Epithelial cell of esophagus (primary cell): Measurements from ENCODE around the gene TNS3.

Experiments
- DNase-seq: peaks from one replicate; pipeline ENCODE4 v3.0.0; 2010; ENCODE audit warnings: low read depth
- H3K4me3 ChIP-seq: 2 replicates; pipeline ENCODE4 v1.5.1; 2011; ENCODE audit warnings: mild to moderate bottlenecking, low read length, control low read depth
- TF ChIP-seq, protein P1 (sequence below): IDR thresholded peaks from 2 replicates; pipeline ENCODE4 v1.5.1; 2011; ENCODE audit warnings: low read depth, mild to moderate bottlenecking, low read length, control low read depth, inconsistent platforms; ENCODE audit not compliant: insufficient read depth; ENCODE audit errors: missing control alignments

Gene TNS3

GRCh38 chr7:47254081-47254977 is 327.6 kb downstream of the TNS3 start:
- peak overlapping the region; percentile 49 for H3K4me3 ChIP-seq
- DNase-seq, result peak; percentile 51
- TF ChIP-seq, protein P1, sequence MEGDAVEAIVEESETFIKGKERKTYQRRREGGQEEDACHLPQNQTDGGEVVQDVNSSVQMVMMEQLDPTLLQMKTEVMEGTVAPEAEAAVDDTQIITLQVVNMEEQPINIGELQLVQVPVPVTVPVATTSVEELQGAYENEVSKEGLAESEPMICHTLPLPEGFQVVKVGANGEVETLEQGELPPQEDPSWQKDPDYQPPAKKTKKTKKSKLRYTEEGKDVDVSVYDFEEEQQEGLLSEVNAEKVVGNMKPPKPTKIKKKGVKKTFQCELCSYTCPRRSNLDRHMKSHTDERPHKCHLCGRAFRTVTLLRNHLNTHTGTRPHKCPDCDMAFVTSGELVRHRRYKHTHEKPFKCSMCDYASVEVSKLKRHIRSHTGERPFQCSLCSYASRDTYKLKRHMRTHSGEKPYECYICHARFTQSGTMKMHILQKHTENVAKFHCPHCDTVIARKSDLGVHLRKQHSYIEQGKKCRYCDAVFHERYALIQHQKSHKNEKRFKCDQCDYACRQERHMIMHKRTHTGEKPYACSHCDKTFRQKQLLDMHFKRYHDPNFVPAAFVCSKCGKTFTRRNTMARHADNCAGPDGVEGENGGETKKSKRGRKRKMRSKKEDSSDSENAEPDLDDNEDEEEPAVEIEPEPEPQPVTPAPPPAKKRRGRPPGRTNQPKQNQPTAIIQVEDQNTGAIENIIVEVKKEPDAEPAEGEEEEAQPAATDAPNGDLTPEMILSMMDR, result peak; percentile 37

- TF ChIP-seq, protein P1, result no peak
- H3K4me3 ChIP-seq, result peak overlapping the region; percentile 49
- DNase-seq, result peak; percentile 20
Measured at GRCh38 chr7:47253650-47254080, 328.2 kb downstream of the TNS3 start.

DNA sequence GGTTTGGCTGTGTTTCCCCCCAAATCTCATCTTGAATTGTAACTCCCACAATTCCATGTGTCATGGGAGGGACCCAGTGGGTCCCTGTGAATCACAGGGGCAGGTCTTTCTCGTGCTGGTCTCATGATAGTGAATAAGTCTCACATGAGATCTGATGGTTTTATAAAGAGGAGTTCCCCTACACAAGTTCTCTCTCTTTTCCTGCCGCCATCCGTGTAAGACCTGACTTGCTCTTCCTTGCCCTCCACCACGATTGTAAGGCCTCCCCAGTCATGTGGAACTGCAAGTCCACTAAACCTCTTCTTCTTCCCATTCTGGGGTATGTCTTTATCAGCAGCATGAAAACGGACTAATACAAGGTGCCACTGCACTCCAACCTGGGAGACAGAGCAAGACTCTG is 329.2 kb downstream of the TNS3 start:
- H3K4me3 ChIP-seq, result no peak overlapping the region
- TF ChIP-seq, protein P1, result no peak
- DNase-seq, result no peak

DNA sequence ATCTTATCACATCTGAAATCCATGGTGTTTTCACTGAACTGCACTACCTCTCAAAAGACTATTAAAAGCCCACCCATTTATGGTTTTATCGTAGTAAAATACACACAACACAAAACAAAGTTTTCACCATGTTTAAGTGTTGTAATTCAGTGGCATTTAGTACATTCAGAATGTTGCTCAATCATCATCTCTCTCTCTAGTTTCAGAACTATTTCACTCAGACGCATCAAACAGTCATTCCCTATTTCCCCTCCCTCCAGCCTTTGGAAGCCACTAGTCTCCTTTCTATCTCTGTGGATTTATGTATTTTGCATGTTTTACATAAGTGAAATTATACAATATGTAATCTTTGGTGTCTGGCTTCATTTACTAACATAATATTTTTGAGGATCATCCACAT is 332.6 kb downstream of the TNS3 start:
- no peak for DNase-seq
- TF ChIP-seq, protein P1, result no peak
- no peak overlapping the region for H3K4me3 ChIP-seq

DNA sequence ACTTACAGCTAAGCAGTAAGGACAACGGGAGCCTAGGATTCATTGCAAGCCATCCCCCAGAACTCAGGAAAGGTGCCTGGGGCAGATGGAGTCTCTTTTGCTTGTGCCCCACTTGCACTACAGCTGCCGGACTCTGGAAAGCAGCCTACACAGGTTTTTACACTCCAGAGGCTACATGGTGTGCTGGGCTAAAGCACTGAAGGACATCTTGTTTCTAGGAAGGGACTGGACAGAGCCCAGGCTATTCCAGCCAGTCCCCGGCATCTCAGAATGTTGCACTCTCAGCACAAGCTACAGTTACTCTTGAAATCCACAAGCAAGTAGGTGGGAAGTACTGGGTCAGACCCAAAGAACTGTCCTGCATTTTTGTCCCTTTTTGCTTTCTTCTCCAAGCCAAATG is 333.1 kb downstream of the TNS3 start:
- TF ChIP-seq, protein P1, result no peak
- DNase-seq, result no peak

DNA sequence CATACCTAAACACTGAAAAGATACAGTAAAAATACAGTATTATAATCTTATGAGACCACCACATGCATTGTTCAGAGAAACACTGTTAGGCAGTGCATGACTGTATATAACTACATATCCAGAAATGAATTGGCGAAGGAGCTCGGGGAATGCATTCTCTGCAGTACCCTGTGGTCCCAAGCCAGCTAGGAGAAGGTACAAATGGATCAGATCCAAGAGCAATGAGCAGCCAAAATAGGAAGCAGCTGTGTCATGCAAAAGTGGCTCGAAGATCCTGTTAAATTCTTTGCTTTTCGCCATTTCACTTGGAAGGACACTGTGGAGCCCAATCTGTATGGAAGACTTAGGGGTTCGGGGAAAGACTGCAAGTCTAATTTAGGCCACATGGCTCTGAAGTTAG is 334.8 kb downstream of the TNS3 start:
- TF ChIP-seq, protein P1, result no peak
- no peak overlapping the region for H3K4me3 ChIP-seq
- DNase-seq, result no peak

More for the DNA sequence above, 333.1 kb downstream of the TNS3 start:
- no peak overlapping the region for H3K4me3 ChIP-seq
